ENCODE data around the gene CLOCK. TPM values are rescaled to one million over a fixed set of nuclear protein-coding genes. Genes with fewer than 3 reads are reported as not detected.

The CLOCK gene
- total and polyA plus RNA-seq, 2 of the 13 experiments (the other 11 are each of a cell fraction or from before 2014, with no cell fraction given) = 8.8 to 13.5 TPM

DNA sequence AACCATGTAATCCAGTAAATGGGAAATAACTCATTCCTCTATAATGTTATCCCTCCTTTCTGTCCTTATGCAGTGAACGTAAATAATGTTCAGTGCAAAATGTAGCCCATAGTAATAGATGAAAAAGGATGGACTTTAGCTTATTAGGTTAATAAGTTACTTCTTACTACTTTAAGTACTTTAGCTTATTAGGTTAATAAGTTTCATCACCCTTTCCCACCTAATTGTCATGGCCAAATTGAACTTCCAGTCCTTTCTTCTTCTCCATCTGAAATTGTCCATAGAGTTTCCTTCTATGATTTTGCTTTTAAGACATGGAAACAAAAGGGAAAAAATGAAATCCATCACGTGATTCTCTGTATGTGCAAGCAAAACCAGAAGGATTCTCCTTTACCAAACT, 166.1 kb downstream of the CLOCK start:
- Histone ChIP-seq H3K27ac (ENCODE audit: extremely low read length, insufficient read depth, low read length) (no peak overlapping the region), H3K79me2 (ENCODE audit: insufficient read depth, low read length) (no peaks in the 10 kb centered on the region), H4K20me1 (ENCODE audit: insufficient read depth, low read length) (no peaks in the 10 kb centered on the region), H3K9ac (ENCODE audit: insufficient read depth, low read depth, low read length) (no peak overlapping the region), H3K27me3 (ENCODE audit: control insufficient read depth in 1 of 2, insufficient read depth in 2 of 2, low read length in 2 of 2) (no peaks in the 10 kb centered on the region), H2AFZ (ENCODE audit: low read length) (no peak overlapping the region), H3K4me3 (replicated peaks in 1 of 3; ENCODE audit: insufficient read depth in 1 of 3, low read depth in 2 of 3, low read length in 3 of 3) (no peak overlapping the region), H3K36me3 (replicated peaks in 1 of 2; ENCODE audit: control insufficient read depth in 1 of 2, insufficient read depth in 2 of 2, low read length in 2 of 2) (no peaks in the 10 kb centered on the region), H3K4me1 (ENCODE audit: insufficient read depth, low read length) (peaks cover 27% of the 10 kb centered on the region), H3K9me3 (ENCODE audit: low read length) (no peaks in the 10 kb centered on the region), H3K4me2 (ENCODE audit: low read depth, low read length) (peak overlapping the region; percentile 39; the same call in 1 of the 2 replicates)
- no peak for DNase-seq (ENCODE audit: low spot score)
- 13% methylated on average over 2 of the region's 2 CpGs for WGBS (ENCODE audit: low lambda C conversion rate)
- peak; percentile 35; the same call in 1 of the 2 replicates for TF ChIP-seq RAD51 (IDR thresholded peaks at IDR 0.05; ENCODE audit: borderline replicate concordance)
- TF ChIP-seq MYC (CRISPR knock-in tag; IDR thresholded peaks at IDR 0.05; ENCODE audit: borderline replicate concordance) = no peak
- CTCF ChIA-PET (ENCODE audit: low intra/inter-chr PET ratio, low total read pairs) = no interaction called here
- intact Hi-C loops (cut with micrococcal nuclease; ENCODE audit: unreplicated experiment) = no loop called here
- in situ Hi-C loops (cut with HindIII; ENCODE audit: extremely low pct_ligation_motif_present, low pct_unique_long_range_greater_than_20kb) = loop anchor here (25.0 kb wide), 1 partner anchor 482 kb away; the partner anchor contains the start of gene EXOC1
- POLR2A ChIA-PET = no interaction called here
- BruUV-seq (replicated peaks) = no TSS peak
- no peak for FAIRE-seq
- ATAC-seq = no peak

DNA sequence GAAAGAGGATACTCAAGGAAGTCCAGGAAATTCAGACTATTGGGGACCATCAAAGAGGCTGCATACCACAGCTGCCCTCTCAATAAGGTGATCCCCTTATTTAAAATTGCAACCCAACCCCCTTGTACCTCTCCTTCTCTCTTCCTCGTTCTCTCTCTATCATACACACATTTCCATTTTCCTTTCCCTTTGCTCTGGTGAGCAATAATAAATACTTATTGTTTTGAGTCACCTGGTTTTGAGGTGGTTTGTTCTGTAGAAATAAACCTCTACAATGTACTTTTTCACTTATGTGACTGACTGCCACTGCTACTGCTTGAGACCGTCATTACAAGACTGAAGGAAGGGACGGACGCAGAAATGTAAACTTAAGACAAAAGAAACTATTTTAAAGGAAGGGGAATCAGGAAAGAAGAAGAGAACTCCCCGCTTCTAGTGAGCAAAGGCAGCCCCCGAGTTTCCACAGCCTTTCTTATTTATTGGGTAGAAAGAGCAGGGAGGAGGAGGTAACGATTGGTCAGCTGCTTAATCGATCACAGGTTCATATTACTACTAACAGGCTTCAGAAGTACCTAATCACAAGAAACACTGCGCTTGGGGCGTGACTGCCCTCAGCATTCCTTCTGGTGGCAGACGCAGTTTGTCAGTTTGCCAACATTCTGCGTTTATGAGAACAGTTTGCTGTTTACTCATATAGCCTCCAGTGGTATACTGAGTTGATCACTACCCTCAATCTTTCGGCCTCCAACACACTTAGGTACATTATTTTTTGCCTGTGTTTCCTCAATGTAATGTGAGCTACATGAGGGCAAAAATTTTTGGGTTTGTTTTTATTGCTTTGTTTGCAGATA, 167.9 kb downstream of the CLOCK start:
- ATAC-seq = no peak
- H3K27me3 ChIP-seq (ENCODE audit: control insufficient read depth in 1 of 2, insufficient read depth in 2 of 2, low read length in 2 of 2) = no peaks in the 10 kb centered on the region
- CTCF ChIA-PET (ENCODE audit: low intra/inter-chr PET ratio, low total read pairs) = no interaction called here

More for the DNA sequence above, 167.9 kb downstream of the CLOCK start:
- Histone ChIP-seq H3K4me3 (replicated peaks in 1 of 3; ENCODE audit: insufficient read depth in 1 of 3, low read depth in 2 of 3, low read length in 3 of 3) (no peak overlapping the region), H3K4me1 (ENCODE audit: insufficient read depth, low read length) (peaks cover 19% of the 10 kb centered on the region), H3K9ac (ENCODE audit: insufficient read depth, low read depth, low read length) (no peak overlapping the region), H4K20me1 (ENCODE audit: insufficient read depth, low read length) (no peaks in the 10 kb centered on the region), H3K4me2 (ENCODE audit: low read depth, low read length) (no peak overlapping the region), H3K36me3 (replicated peaks in 1 of 2; ENCODE audit: control insufficient read depth in 1 of 2, insufficient read depth in 2 of 2, low read length in 2 of 2) (no peaks in the 10 kb centered on the region), H3K27ac (ENCODE audit: extremely low read length, insufficient read depth, low read length) (no peak overlapping the region), H2AFZ (ENCODE audit: low read length) (no peak overlapping the region), H3K79me2 (ENCODE audit: insufficient read depth, low read length) (no peaks in the 10 kb centered on the region), H3K9me3 (ENCODE audit: low read length) (no peaks in the 10 kb centered on the region)
- no peak for DNase-seq (ENCODE audit: low spot score)
- no TSS peak for BruUV-seq (replicated peaks)
- POLR2A ChIA-PET = no interaction called here
- TF ChIP-seq RARG (CRISPR knock-in tag; IDR thresholded peaks at IDR 0.05; ENCODE audit: low read depth) = no peak
- no peak for TF ChIP-seq GFI1 (CRISPR knock-in tag; IDR thresholded peaks at IDR 0.05; ENCODE audit: borderline replicate concordance)
- TF ChIP-seq ZNF761 (CRISPR knock-in tag; conservative IDR thresholded peaks at IDR 0.05) = no peak
- TF ChIP-seq CEBPG (CRISPR knock-in tag; IDR thresholded peaks at IDR 0.05) = no peak
- no peak for TF ChIP-seq ZNF713 (CRISPR knock-in tag; IDR thresholded peaks at IDR 0.05)
- TF ChIP-seq STAG1 (CRISPR knock-in tag; IDR thresholded peaks at IDR 0.05) = no peak
- TF ChIP-seq ZNF775 (CRISPR knock-in tag; IDR thresholded peaks at IDR 0.05; ENCODE audit: borderline replicate concordance) = no peak
- TF ChIP-seq CAMTA2 (CRISPR knock-in tag; IDR thresholded peaks at IDR 0.05; ENCODE audit: borderline replicate concordance) = no peak
- TF ChIP-seq FOXA3 (CRISPR knock-in tag; IDR thresholded peaks at IDR 0.05) = no peak
- no peak for TF ChIP-seq ZNF660 (CRISPR knock-in tag; IDR thresholded peaks at IDR 0.05; ENCODE audit: borderline replicate concordance, low read depth)
- in situ Hi-C loops (cut with HindIII; ENCODE audit: extremely low pct_ligation_motif_present, low pct_unique_long_range_greater_than_20kb) = loop anchor here (25.0 kb wide), 1 partner anchor 483 kb away; the partner anchor contains the start of gene EXOC1
- WGBS (ENCODE audit: low lambda C conversion rate) = 65% methylated on average over 13 of the region's 13 CpGs
- intact Hi-C loops (cut with micrococcal nuclease; ENCODE audit: unreplicated experiment) = no loop called here
- FAIRE-seq = no peak
